Left renal cortex interstitium (tissue), 4 donors: ENCODE results near the gene SBSN. TPM values are rescaled to one million over a fixed set of nuclear protein-coding genes. Genes with fewer than 3 reads are reported as not detected.
"Not testable (repeated sequence)": the region's sequence is repeated elsewhere in the genome, so short reads cannot be mapped to it uniquely, and the experiment has no call there.

Experiments used
- DNase-seq, 4 donors: peaks; one replicate each; pipeline ENCODE4 v3.0.0-alpha.2; 2013; ENCODE audit warnings: low read depth in 4 of 4, low spot score in 2 of 4, missing footprints in 1 of 4
- polyA plus RNA-seq, 4 donors: library from polyadenylated mRNA; unstranded; fragments of 120-200 nt; gene quantifications; one replicate each; pipeline ENCODE4 v1.2.1, GENCODE V29; 2013; ENCODE audit not compliant: insufficient read length in 4 of 4

SBSN gene
- polyA plus RNA-seq, 4 donors: 0.10 to 0.24 (median 0.21) TPM; not detected in 1

DNA sequence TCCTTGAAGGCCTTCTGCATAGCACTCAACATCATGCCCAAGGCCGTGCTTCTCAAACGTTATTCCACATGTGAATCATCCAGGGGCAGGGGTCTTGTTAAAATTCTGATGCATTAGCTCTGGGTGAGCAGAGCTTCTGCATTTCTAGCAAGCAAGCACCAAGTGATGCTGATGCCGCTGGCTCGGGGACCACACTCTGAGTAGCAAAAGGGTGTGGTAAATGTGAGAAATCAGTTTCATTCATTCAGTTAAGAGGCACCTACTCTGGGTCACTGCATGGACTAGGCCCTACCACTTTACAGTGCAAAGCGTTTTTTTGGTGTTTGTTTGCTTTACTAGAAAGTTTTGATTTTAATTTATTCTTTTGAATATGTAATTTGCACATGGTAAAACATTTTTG is 45.0 kb downstream of the SBSN start:
- no peak for DNase-seq

DNA sequence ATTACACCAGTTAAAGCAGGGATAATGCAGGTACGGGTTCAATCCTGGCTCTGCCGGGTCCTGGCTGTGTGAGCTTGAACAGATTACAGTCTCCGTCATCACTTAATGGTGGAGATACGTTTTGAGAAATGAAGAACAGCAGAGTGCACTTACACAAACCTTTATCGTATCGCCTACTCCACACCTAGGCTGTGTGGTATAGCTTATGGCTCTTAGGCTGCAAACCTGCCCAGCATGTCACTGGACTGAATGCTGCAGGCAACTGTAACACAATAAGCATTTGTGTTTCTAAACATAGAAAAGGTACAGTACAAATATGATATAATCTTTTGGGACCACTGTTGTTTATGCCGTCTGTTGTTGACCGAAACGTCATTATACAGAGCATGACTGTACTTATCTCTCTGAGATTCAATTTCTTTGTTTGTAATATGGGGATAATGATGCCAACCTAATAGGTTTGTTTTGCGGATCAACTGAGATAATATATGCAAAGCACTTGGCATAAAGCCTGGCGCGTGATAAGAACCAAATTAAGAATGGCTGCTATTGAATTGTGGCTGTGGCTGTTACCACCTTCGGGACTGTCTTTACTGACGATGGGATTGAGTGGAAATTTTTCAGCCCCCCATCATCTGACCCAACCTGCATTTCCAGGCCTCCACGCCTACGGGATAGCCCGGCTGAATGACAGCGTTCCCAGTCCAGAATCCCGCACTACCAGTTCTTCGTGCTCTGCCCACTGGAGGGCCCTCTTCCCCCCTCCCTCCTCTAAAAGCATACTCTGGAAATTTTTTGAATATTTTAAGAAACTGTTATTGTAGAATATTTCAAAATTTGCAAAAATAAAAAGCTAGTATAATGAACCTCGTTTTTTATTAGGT is 49.1 kb downstream of the SBSN start:
- DNase-seq: no peak

DNA sequence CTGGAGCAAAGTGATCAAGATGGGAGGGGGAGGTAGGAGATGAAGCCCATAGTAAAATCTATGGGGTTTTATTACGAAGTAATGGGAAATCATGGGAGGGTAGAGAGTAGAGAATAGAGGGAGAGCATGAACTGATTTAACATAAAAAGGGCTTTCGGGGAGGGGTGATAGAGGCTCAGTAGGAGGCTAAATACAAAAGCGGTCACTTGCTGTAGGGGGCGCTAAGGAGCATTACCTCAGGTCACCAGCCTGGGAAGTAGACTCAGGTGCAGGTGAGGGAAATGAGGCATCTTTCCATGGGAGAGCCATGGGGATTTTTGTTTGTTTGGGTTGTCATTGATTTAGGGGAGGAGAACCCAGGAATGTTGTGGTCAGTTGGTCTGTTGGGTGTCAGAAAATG is 52.0 kb downstream of the SBSN start:
- no peak for DNase-seq

DNA sequence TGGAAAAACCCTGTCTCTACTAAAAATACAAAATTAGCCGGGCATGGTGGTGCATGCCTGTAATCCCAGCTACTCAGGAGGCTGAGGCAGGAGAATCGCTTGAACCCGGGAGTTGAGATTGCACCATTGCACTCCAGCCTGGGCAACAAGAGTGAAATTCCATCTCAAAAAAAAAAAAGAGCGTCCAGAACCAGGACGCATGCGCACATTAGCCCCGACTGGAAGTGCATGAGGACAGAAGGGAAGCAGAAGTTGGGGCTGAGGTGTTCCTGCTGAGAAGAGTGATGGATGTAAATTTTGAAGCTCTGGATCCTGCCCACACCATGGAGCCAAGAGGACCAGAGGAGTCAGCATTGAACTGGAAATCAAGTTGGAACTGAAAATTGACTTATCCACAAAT is 53.5 kb downstream of the SBSN start:
- DNase-seq: not testable (repeated sequence)

DNA sequence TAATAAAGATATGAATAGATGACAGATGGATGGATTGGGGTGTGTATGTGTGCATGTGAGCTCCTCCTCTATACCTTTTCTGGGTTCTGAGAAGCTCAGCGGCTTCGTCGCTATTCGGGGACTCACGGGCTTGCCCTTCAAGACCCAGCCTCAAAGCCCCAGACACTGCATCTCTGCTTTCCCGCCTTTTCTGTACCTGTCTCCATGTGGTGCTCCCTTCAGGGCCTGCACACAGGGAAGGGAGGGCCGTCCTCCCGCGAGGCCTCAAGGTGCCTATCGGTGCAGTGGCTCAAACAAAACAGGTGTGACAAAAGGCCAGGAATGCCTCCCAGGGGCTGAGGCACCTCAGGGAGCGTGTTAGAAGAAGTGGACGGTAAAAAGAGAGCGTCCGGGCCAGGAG is 54.0 kb downstream of the SBSN start:
- DNase-seq: no peak

Other genes starting within 250 kb of the SBSN start
- under 1 TPM; 0.09 to 0.92 (median 0.30) TPM for gene HAMP, start 245.8 kb downstream of the SBSN start, polyA plus RNA-seq
- gene MAG, start 236.2 kb downstream of the SBSN start, polyA plus RNA-seq: 10 to 100 TPM in 1 of 4 donors, 1 to 10 TPM in 3; 2.6 to 15.5 (median 5.6) TPM
- gene CD22, start 199.1 kb downstream of the SBSN start, polyA plus RNA-seq: 10 to 100 TPM in 2 of 4 donors, 1 to 10 TPM in 2; 6.3 to 51.9 (median 12.3) TPM
- gene FFAR1, start 180.4 kb downstream of the SBSN start, polyA plus RNA-seq: under 1 TPM; 0.06 to 0.87 (median 0.64) TPM
- under 1 TPM in 3 of 4 donors, not detected in 1; 0.13 to 0.19 (median 0.17) TPM for gene FFAR3, start 169.9 kb downstream of the SBSN start, polyA plus RNA-seq
- gene GPR42, start 157.2 kb downstream of the SBSN start, polyA plus RNA-seq: under 1 TPM in 1 of 4 donors, not detected in 3; 0.23 TPM
- under 1 TPM; 0.22 to 0.60 (median 0.33) TPM for gene FFAR2, start 80.1 kb downstream of the SBSN start, polyA plus RNA-seq
- 1 to 10 TPM in 2 of 4 donors, under 1 TPM in 2; 0.48 to 2.1 (median 0.85) TPM for gene KRTDAP, start 37.8 kb downstream of the SBSN start, polyA plus RNA-seq
- 100 to 1,000 TPM in 2 of 4 donors, 10 to 100 TPM in 2; 69.7 to 135 (median 107) TPM for gene DMKN, start 14.7 kb downstream of the SBSN start, polyA plus RNA-seq
- not detected for gene GAPDHS, start 5.1 kb upstream of the SBSN start, polyA plus RNA-seq
- gene TMEM147, start 17.3 kb upstream of the SBSN start, polyA plus RNA-seq: 100 to 1,000 TPM in 2 of 4 donors, 10 to 100 TPM in 2; 80.6 to 113 (median 93.9) TPM
- gene ATP4A, start 35.3 kb upstream of the SBSN start, polyA plus RNA-seq: under 1 TPM in 1 of 4 donors, not detected in 3; 0.05 TPM
- not detected for gene PMIS2, start 57.9 kb upstream of the SBSN start, polyA plus RNA-seq
- 10 to 100 TPM; 18.2 to 30.9 (median 26.9) TPM for gene HAUS5, start 84.4 kb upstream of the SBSN start, polyA plus RNA-seq
- gene RBM42, start 100.7 kb upstream of the SBSN start, polyA plus RNA-seq: 10 to 100 TPM; 57.1 to 94.4 (median 73.3) TPM
- 1 to 10 TPM; 1.1 to 3.6 (median 2.6) TPM for gene ETV2, start 113.4 kb upstream of the SBSN start, polyA plus RNA-seq
- gene COX6B1, start 120.0 kb upstream of the SBSN start, polyA plus RNA-seq: 100 to 1,000 TPM; 302 to 435 (median 348) TPM
- 10 to 100 TPM in 3 of 4 donors, 1 to 10 TPM in 1; 9.8 to 26.7 (median 15.8) TPM for gene UPK1A, start 138.2 kb upstream of the SBSN start, polyA plus RNA-seq
- gene ZBTB32, start 176.2 kb upstream of the SBSN start, polyA plus RNA-seq: under 1 TPM; 0.17 to 0.91 (median 0.44) TPM
- gene KMT2B, start 189.7 kb upstream of the SBSN start, polyA plus RNA-seq: 10 to 100 TPM; 24.2 to 42.6 (median 34.2) TPM
- 1 to 10 TPM; 2.8 to 4.6 (median 3.7) TPM for gene IGFLR1, start 214.1 kb upstream of the SBSN start, polyA plus RNA-seq
- 10 to 100 TPM; 15.7 to 21.8 (median 19.7) TPM for gene U2AF1L4, start 217.1 kb upstream of the SBSN start, polyA plus RNA-seq
- 10 to 100 TPM; 54.5 to 78.6 (median 66.5) TPM for gene PSENEN, start 217.3 kb upstream of the SBSN start, polyA plus RNA-seq
- 10 to 100 TPM; 11.5 to 13.0 (median 12.4) TPM for gene LIN37, start 220.3 kb upstream of the SBSN start, polyA plus RNA-seq
- 10 to 100 TPM; 19.4 to 32.3 (median 25.1) TPM for gene HSPB6, start 228.7 kb upstream of the SBSN start, polyA plus RNA-seq
- 10 to 100 TPM; 11.5 to 28.6 (median 18.2) TPM for gene PROSER3, start 229.9 kb upstream of the SBSN start, polyA plus RNA-seq
- gene ARHGAP33, start 247.3 kb upstream of the SBSN start, polyA plus RNA-seq: 10 to 100 TPM; 10.9 to 53.7 (median 30.0) TPM